ENCODE results near the gene RAI2.

The RAI2 gene

DNA sequence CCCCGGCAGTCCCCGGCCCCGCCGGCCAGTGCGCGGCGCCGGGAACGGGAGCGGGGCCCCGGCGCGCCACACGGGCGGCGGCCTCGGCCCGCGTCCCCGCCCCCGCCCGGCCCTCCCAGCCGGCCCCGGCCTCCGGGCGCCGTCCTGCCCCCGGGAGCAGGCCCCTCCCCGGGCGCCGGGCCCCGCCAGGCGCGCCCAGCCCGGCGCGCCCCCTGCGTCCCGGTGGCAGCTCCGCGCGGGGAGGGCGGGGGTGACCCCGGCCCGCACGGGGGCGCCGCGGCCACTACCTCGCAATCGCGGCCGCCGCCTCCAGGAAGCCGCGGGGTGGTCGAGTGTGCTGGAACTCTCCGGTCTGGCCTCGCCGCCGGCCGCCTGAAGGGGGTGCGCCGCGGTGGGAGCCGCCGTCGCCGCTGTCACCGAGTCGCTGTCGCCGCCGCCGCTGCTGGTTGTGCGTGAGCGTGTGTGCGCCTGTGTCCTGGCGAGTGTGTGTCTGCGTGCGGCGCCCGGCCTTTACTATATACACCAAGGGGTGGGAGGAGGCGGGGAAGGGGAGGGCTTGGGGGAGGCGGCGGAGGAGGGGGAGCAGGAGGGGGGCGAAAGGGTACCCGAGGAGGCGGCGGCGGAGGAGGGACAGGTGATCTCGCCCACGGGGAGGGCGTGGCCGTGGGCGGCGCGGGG is at the start of gene RAI2:
Gene RAI2, minus strand, starts transcription at position 488 of the 678 bp plus-strand sequence. CDS start 59,288 bp downstream, outside the sequence.
- no peak for FAIRE-seq

DNA sequence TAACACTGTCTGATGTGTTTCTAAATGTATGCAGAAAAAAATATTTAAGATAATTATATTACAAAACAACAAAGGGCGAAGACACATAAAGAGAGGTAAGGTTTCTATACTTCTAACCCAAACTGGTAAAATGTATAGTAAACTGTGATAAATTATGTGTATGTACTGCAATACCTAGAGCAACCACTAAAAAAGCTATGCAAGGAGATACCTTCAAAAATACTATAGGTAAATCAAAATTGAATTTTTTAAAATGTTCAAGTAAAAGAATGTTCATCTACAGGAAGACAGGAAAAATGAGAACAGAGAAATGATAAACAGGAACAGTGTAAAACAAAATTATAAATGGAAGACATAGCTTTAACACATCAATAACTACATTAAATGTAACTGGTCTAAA is 27.3 kb upstream of the RAI2 start:
- no peak for FAIRE-seq

DNA sequence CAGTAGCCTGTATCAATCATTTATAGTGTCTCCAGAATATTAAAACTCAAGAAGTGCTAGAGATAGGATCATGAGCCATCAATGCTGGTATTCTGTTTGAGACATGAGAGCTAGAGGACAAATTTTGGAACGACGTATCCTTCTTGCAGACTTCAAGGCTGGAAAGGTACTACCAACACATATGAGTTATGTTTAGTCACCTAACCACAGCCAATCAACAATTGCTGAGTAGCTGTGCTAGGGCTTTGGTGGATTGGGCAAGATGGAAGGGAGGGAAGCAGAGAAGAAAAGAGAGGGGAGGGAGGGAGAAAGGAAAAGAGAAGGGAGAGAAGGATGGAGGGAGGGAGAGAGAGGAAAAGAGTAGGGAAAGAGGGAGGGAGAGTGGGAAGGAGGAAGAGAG is 21.6 kb upstream of the RAI2 start:
- no peak for FAIRE-seq

DNA sequence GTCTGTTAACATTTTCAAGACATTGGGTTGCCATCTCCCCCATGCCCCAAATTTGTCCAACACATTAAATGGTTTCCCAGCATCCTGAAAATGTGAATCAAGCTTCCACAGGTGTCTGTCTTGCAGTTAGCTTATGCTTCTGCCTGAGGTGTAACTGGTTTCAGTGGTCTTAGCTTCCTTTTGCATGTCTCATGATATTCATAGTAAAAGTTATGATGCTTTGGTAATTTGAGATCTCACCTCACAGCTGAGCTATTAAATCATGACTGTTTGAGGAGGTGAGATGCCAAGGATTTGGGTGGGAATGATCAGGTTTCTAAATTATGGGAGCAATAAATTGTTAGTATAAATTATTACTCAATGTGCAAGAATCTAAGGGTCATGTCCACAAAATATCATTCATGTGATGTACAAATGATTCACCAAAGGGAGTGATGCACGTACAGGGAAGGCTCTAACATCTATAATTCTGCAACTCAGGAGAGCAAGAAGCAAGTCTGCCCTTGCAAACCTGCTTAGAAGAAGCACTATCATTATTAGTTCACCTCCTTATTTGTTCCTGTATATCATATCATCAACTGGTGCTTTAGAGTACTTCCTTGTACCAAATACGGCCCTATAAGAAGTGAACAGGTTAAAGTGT is 17.1 kb upstream of the RAI2 start:
- FAIRE-seq = no peak

DNA sequence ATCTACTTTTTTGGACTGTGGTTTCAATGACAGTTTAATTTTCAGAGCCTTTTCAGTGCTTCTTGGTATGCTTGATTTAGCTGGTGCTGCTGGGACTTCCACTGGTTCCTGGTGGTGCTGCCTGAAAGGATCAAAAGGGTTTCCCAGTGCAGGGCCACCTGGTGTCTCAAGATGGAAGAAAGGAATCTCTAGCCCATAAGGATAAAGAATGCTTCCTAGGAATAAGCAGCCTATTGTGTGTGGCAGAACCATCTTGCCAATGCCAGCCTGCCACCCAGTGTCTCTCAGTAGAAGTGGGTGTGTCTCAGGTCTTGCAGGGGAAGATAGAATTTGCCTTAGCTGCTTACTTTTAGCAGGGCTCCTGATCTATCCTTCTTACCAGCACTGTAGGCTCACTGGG is 15.0 kb upstream of the RAI2 start:
- FAIRE-seq = no peak

DNA sequence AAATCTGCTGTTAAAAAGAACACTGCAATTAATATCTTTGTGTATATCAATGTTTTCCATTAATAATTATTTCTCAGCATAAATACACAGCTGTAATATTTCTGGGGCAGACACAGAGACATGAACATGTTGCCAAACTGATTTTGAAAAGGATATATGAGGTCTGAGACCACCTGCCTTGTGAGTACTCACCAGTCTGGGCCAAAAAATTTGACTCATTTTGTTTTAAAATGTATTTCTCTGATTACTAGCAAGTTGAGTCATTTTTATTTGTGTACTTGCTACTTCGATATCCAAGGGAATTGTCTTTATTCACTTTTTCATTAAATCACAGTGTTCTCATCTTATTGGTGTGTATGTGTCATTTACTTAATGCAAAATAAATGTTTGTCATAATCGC is 8.5 kb upstream of the RAI2 start:
- no peak for FAIRE-seq

DNA sequence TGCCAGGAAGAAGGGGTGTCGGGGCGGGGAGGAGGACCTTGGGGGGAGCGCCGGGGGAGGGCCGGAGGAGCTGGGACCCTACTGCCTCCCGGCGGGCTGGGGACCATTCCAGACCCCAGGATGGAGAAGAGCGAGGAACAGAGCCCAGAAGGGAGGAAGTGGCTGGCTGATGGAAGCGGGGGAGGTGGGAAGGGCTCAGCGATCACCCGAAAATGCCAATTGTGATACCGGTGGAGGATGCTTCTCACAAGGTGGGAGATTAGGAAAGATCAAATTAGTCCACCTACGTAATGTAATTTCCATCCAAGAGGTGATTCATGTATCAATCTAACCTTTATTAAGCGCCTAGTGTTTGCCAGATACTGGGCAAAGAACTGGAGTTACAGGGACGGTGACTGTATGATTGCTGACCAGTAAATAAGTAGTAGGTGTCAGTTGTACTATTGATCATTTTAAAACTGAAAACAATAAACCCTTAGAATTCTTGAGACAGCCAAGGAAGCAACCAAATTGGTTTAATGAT is 452 bp upstream of the RAI2 start:
- FAIRE-seq = no peak

DNA sequence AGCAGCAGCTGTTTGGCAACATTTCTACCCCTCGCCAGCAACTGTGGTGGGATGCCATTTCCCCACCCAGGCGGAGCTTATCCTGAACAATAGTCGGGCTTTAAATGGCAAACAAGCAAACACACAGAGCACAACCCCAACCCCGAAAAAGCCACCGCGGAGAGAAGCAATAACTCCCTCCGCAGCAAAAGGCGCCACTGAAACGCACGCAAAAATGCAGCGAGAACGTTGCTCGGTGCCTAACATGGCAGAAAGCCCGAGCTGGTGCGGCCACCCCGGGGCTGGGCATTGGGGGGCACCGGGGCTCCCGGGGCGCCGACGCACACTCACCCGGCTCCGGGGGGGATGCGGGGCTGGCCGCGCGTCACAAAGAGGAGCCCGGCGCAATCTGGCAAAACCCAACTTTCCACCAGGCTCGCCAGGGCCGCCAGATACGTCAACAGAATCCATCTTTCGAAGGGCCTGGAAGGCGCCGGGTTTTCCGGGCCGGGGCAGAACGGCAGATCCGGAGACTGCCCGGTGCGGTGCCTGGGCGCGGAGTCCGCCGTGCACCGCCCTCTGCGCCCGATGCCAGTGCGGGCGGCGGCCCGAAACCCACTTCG is 818 bp downstream of the RAI2 start:
- FAIRE-seq = no peak

DNA sequence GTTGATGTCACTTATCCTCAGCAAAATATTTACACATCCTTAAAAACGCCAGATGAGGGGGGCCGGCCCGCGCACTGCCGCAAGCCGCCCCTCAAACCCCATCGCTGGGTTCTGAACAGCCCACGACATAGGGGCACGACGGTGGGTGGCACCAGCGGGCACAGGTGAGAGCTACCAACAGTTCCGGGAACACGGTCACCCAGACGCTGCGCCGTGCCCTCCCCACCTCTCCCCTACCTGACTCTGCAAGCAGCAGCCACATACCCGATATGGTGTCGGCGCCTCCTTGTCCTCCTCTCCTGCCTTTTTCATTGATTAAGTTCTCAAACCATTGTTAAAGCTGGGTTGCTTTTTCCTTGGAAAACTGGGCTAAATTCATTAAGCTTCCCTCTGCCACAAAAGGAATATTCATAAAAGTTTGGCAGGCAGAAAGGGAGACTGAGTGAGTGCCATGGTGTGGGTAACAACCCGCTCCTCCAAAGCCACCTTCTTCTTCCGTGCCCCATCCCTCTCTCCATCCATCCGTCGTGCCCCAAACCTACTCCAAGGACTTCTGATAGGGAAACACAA is 1.4 kb downstream of the RAI2 start:
- no peak for FAIRE-seq

DNA sequence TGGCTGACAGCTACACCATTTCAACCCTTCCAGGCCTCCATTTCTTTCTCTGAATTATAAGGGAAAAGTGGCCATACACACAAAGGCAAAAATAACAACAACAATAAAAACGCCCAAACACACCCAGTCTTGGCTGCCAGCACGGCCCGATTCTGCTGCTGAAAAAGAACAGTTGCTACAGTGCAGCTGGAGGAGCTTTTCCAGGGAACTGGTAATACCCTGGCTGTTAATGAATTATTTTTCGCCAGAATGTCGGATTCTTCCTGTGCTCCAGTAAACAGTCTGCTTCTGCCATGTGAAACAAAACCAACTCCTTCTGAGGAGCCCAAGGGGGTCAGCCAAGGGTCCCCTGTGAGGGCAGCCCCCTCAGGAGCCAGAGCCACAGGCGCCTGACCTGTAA is 6.6 kb downstream of the RAI2 start:
- no peak for FAIRE-seq

DNA sequence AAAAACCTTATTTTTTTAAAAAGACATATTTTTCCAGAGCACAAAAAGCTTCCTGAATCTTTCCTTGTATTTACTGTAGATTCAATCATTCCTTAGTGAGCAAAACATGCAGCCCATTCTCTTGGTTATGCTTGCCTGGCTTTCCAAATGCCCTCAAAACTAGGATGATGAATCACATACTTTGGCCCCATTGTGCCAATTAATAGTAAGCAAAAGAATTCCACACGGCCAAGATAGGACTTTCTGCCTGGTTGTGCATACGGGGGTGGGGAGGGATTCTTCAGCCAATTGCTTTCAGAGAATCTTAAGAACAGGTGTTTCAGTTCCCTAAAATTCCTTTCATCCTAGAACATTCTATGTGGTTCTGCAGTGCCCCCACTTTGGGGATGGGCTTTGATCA is 7.0 kb downstream of the RAI2 start:
- no peak for FAIRE-seq

DNA sequence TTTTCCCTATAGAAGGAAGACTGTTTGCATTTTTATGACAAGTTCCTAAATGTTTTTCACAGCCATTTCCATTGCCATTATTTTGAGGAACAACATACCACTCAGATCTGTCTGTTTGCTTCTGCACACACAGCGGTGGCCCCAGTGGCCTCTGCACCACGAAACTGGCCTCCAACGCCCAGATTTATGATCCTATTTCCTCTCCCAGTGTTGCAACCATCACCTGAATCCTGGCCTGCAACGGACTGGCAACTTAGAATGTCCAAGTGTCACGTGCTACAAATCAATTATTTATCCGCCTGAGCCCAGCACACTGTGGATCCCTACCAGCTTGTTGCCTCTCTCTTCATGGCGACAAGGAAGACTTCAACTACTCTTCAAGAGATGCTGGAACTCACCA is 9.2 kb downstream of the RAI2 start:
- FAIRE-seq = no peak

DNA sequence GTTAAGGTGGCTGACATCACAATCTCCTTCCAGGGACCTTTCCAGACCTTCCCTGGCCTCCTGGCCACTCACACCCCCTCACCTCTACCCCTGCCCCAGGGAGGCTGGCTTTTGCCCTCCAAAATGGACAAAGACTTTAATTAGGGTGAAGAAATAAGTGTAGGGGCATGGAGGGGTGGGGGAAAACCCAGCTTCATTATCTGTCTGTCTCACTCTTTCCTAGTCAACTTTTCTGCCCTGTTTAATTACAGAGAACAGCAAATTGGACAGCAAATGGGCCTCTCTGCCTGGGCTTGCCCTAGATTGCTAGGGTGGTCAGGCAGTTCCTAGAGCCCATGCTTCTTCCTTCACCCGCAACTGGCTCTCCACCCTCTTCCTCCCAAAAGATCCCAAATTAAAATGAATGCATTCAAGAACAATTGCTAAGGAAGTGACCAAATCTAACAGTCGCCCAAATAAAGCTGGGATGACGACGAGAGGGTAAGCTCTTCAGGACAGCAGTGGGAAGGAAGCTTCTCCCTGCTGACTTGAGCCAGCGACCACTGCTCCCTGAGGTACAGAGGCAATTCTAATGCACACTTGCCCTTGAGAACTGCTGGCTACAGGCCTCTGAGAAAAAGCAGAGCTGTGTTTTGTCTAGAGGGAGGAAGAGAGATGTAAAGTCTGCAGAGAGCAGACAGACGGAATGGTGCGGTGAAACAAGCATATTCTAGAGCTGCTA is 12.4 kb downstream of the RAI2 start:
- FAIRE-seq = no peak

DNA sequence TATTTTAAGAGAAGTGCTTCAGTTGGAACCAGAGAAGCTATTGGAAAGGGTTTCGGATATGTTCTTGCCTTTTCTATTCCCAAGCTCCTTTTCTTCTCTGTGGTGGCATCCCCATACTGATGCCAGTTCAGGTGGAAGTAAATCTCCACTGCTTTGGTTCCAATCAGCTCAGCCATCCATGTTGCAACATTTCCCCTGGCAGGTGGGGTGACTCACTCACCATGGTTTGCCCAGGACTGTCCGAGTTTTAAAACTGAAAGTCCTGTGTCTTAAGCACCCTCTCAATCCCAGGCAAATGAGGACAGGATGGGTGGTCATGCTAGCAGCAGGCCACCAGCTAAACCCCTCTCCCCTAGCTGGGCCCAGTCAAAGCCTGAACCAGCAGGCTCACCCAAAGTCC is 15.1 kb downstream of the RAI2 start:
- FAIRE-seq = no peak

DNA sequence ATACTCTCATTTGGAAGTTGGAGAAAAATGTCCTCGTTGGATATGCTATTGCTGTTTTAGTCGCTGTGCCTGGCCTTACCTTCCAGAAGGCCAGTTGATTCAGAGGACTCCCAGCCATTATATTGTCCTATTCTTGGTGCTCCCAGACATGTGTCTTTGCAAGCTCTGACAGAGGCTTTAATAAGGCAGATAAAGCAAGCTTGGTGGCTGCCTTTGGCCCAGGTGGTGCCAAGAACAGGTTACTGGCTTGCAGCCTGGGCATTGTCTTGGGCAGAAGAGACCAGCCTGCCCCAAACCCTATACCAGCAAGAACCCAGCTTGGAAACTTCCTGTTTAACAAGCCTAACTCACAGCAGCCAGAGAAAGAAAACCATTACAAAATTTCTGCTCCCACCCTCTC is 16.9 kb downstream of the RAI2 start:
- FAIRE-seq = no peak

DNA sequence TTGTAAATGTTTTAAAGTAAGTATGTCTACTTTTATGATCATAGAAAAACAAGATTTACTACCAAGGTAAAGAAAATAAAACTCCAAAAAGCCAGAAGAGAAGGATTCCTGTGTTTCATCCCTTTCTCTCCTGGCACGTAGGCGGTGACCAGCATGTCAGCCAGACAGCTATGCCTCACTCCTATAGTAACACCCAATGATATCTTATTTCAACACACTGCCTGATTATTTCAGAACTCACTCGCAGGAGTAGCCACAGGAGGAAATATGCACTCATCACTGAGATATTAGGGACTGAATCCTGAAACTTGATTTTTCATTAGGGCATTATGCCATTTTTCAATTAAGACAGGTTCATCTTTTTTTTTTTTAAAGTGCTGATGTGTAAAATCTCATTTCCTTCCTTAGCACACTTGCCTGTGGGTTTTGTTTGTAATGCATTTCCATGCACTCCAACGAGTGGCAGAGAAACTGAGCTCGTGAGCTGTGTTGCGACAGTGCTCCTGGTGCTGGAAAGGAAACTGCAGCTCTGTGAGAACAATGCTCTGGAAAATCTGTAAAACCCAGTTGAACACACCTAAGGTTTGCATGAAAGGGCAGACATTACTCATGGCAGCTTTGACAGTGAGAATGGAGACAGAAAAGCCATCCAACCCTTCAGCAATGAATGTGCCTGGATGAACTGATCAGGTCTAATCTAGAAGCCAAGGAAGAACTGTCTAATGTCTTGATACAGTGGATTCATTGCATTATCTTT is 18.2 kb downstream of the RAI2 start:
- no peak for FAIRE-seq

DNA sequence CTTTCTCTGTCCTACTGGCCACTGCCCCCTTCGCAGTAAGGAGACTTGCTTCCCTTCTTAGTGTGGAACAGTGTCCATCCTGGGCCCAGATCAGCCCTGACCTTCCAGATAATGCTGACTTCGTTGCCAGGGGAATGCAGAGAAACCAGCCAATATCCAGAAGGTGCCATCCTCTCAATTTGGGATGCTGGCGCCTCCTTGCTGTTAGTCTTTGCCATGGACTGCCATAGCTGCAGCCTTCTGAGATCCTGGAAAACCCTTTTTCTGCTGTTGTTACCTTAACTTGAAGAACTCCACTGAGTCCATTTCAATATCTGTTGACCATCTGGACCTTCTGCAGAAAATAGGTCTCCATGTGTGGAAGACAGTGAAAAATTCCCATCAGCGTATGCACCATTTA is 21.8 kb downstream of the RAI2 start:
- FAIRE-seq = no peak

DNA sequence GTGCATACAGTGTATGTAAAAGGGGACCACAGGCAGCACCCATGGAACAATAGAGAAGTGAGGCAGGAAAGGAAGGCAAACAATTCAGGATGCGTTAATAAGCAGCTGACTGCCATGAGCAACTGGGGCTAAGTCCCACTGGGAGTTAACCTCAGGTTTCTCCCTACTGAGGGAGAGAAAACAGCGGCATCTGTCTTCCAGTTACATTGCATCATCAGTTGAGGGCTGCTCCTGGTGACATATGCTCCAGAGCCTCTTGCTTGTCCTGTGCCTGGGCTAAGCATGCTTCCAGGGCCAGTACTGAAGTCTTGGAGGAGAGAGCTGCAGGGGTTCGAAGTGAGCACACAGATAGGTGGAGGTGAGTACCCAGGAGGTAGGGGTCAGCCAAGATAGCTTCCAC is 24.3 kb downstream of the RAI2 start:
- no peak for FAIRE-seq

DNA sequence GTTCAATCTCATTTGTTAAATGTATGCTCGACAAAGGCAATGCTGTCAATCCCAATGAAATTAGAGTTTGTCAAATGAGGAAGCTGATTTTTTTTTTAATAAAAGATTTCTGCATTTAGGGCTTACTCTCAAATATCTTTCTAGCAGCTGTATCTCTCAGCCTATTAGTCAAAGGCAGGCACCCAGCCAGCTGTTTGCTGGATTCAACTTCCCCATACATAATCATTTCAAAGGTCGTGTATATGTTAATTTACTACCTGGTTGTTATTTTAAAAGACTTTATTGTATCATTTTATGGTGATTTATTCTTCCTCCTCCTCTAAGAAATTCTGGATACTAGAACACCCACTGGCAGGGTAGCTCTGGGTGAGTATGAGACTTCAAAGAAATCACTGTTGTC is 27.1 kb downstream of the RAI2 start:
- FAIRE-seq = no peak

DNA sequence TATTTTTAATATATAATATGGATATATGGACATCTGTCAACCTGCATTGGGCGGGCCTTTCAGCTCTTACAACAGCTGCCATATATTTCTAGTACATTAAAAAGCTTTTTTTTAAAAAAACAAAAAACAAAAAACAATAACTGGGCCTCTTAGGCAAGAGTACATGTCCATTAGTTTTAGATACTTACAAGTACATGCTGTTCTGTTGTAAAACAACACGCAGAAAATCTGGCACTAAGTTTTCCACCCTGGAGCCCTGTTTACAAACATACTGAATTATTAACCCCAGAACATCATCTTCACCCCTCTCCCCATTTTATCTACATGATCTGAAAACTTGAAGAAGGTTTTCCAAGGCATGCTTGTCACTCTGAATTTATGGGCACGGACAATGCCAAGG is 29.8 kb downstream of the RAI2 start:
- no peak for FAIRE-seq

DNA sequence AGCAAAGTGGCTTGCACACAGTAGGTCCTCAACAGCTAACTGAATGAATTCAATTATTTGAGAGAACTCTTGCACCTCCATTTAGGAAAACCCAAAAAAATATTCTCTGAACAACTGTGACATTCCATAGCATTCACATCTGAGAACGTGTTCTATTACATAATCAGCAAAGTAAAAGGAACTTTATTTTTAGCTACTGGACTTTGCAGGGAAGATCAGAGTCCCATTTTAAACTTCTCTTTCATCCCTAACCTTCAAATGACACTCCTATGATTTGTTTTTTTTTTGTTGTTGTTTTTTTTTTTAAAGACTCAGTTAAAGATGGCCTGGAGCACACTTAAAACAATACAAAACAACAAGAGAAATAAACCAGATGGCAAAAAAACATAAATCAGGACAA is 30.9 kb downstream of the RAI2 start:
- FAIRE-seq = no peak

DNA sequence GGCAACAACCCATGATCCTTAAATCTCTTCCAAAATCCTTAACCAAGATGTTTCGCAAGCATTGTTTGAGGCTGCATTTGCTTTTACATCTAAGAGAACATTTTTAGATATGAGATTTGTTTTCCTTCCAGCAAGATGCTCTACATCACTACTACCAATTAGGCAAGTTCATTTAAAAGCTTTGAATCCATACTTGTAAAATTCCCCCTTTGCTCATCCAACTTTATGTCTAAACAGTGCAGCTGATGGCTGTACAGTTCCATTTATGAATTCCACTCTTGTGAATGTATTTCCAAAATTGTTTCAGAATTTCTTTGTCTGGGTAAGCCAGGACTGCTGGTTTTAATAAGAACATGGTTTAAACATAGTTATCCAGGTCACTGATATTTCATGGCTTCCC is 31.5 kb downstream of the RAI2 start:
- FAIRE-seq = no peak

DNA sequence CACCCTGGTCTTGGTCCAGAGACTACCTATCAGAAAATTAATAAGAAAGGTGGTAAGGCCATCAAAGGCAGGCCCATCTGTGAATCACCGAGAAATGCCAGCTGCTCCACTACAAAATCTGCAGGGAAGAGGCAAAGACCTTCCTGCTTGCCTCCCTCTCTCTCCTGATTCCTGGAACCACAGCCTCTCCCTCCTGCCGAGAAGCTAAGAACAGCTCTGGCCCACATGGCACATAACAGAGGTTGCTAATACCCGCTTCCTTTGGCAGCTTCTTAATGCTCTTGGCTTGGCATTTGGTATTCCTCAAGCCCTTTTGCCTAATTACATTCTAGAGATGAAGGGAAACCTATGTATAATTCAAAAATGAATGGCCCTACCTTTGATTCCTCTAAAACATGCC is 32.9 kb downstream of the RAI2 start:
- FAIRE-seq = no peak
